ENCODE results near the gene ITGAD.

Gene ITGAD

GRCh38 chr16:31455601-31456314 is 62.6 kb downstream of the ITGAD start:
- TF ChIP-seq RAD21 (IDR thresholded peaks at IDR 0.05; ENCODE audit: low read depth) (peak; percentile 21), TAF1 (IDR thresholded peaks at IDR 0.05; ENCODE audit: low read depth) (no peak)

GRCh38 chr16:31456988-31457360 is 63.8 kb downstream of the ITGAD start:
- TF ChIP-seq CREB1 (IDR thresholded peaks at IDR 0.05; ENCODE audit: low read depth) (no peak), EGR1 (IDR thresholded peaks at IDR 0.05) (no peak)

DNA sequence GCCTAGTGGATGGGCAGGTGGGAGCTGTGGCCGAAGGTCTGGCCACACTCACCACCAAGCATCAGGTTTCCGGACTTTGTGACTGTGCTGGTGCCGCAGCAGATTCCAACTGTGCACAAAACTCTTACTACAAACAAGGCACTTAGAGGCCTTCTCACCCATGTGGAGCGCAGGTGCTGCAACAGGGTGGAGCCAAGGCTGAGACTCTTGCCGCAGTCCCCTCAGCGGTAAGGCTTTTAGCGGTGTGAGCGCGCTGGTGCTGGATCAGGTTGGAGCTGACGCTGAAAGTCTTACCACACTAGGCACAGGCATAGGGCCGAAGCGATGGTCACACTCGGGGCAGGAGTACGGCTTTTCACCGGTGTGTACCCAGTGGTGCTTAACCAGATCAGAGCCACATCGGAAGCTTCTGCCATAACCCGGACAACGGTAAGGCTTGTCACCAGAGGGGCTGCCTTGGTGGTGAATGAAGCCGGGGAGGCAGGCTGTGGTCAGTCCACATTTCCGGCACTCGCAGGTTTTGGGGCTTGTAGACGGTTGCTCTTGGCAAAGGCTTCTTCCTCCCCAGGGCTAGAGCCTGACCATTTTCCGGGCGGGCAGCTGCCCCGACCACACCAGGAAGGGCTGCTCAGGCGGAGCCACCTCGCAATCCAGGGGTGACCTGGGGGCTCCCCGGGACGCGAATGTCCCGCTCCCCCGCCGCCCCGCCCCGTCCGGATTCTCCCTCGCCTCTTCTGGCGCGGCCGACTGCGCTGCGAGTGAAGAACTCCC is 65.1 kb downstream of the ITGAD start:
- TF ChIP-seq REST (IDR thresholded peaks at IDR 0.05; ENCODE audit: low read depth), result no peak

- TF ChIP-seq TCF12 (IDR thresholded peaks at IDR 0.05; ENCODE audit: low read depth) (peak; percentile 2; the same call in 1 of the 2 replicates), EGR1 (IDR thresholded peaks at IDR 0.05) (0 out of 2 replicates have a peak, but pooled peaks have one; percentile 5), TAF1 (IDR thresholded peaks at IDR 0.05; ENCODE audit: low read depth) (peak; percentile 90), EP300 (IDR thresholded peaks at IDR 0.05; ENCODE audit: borderline replicate concordance) (0 out of 2 replicates have a peak, but pooled peaks have one; percentile 11), REST (IDR thresholded peaks at IDR 0.05; ENCODE audit: low read depth) (no peak), CREB1 (IDR thresholded peaks at IDR 0.05; ENCODE audit: low read depth) (peak; percentile 91), YY1 (IDR thresholded peaks at IDR 0.05; ENCODE audit: low read depth) (peak; percentile 95), USF1 (IDR thresholded peaks at IDR 0.05) (peak; percentile 3; the same call in 1 of the 2 replicates), TEAD4 (IDR thresholded peaks at IDR 0.05) (peak; percentile 24; the same call in 1 of the 2 replicates), ZBTB7A (IDR thresholded peaks at IDR 0.05; ENCODE audit: low read depth) (no peak), MAX (IDR thresholded peaks at IDR 0.05) (peak; percentile 98)
These were observed 65.9 kb downstream of the ITGAD start, which contains the start of gene ARMC5 for GRCh38 chr16:31458844-31459686. TSS of gene ARMC5 (plus strand) at chr16:31459501. CDS start at chr16:31459525, 24 bp downstream.

DNA sequence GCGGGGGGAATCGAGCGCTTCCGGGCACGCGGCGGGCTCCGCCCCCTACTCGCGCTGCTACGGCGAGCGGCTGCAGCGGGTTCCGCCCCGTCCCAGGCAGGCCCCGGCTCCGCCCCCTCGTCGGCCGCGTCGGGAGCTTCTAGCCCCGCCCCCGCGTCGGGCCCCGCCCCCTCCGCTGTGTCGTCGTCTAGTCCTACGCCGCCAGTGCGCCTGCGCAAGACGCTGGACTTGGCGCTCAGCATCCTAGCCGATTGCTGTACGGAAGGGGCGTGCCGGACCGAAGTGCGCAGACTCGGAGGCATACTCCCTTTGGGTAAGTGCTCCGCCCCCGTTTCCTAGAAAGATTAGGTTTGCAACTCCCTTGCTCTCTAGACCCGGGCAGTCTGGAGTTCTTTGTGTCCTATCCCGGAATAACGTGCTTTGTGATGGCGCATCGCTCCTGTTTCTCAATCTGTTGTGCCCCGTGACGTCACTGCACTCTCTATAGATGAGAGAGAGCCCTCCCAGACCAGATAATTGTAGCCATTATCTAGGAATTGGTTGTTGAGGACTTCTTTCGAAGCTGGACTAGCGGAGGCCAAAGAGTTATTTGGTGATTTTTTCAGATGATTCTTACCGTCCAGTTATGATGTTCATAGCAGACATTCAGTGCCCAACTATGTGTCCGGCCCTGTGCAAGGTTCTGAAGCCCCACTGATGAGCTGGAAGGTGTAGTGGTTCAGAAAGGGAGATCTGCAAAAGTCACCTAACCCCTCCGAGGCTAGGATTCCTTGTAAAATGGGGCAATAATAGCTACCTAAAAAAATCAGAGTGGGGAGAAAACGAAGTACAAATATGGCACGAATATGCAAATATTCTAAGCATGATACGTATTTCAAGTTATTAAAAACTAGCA is 66.8 kb downstream of the ITGAD start:
- TF ChIP-seq TAF1 (IDR thresholded peaks at IDR 0.05; ENCODE audit: low read depth) (no peak), CREB1 (IDR thresholded peaks at IDR 0.05; ENCODE audit: low read depth) (no peak), TEAD4 (IDR thresholded peaks at IDR 0.05) (no peak), REST (IDR thresholded peaks at IDR 0.05; ENCODE audit: low read depth) (no peak), USF1 (IDR thresholded peaks at IDR 0.05) (no peak), RAD21 (IDR thresholded peaks at IDR 0.05; ENCODE audit: low read depth) (no peak), ZBTB7A (IDR thresholded peaks at IDR 0.05; ENCODE audit: low read depth) (no peak), CEBPB (IDR thresholded peaks at IDR 0.05) (no peak), EP300 (IDR thresholded peaks at IDR 0.05; ENCODE audit: borderline replicate concordance) (no peak), YY1 (IDR thresholded peaks at IDR 0.05; ENCODE audit: low read depth) (no peak)

Measured in Ishikawa (cell line).